ENCODE measurements around the gene PDE6A.
"Not testable (repeated sequence)": the region's sequence is repeated elsewhere in the genome, so short reads cannot be mapped to it uniquely, and the experiment has no call there.

PDE6A gene

DNA sequence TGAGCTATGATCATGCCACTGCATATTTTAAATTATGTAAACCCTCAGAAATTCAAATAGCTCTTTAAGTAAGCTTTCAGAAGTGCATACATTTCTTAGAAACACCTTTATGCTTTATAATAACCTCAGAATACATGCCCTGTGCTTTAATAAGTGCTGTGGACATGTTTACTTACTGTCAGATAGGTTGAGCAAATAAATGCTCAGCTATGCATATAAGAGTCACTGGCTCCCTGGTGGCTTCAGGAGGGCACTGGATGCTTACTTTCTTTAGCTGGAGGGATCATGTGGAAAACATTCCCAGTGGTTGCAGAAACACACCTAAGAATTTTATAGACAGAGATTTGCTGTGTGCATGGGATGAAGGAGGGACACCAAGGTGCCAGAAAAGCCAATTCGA, 74.4 kb downstream of the PDE6A start:
- H3K9me3 ChIP-seq (ENCODE audit: control insufficient read depth, low read length): no peaks in the 10 kb centered on the region
- no peak overlapping the region for H3K4me3 ChIP-seq (ENCODE audit: insufficient read depth, low read depth, low read length)
- H3K4me1 ChIP-seq (ENCODE audit: control insufficient read depth, insufficient read depth, low read length): no peaks in the 10 kb centered on the region
- H3K36me3 ChIP-seq (ENCODE audit: control insufficient read depth, insufficient read depth, low read length): no peaks in the 10 kb centered on the region
- no peaks in the 10 kb centered on the region for H3K27me3 ChIP-seq (ENCODE audit: control insufficient read depth, insufficient read depth, low read length, poor library complexity, severe bottlenecking)
- no peak overlapping the region for H3K27ac ChIP-seq (ENCODE audit: insufficient read depth, low read depth, low read length, poor library complexity, severe bottlenecking)
- 77 to 100% methylated on average over 1 of the region's 1 CpG for WGBS, 2 experiments

DNA sequence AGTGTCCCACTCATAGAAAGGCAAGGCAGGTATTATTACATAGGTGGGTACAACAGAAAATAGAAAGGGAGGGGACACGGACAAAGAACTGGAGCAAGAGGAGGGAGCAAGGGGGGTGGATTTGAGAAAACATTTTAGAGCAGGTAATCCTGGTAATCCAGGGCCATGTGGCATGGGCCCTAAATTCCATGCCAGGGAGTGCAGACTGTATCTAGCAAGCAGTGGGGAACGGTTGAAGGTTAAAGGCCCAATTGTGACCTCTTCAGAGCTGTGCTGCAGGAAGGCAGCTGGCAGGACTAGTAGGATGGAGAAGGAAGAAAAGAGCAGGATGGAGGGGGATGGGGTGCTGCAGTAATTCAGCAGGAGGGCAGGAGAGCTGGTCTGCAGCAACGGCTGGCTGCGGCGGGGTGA, 75.2 kb downstream of the PDE6A start:
- no peaks in the 10 kb centered on the region for H3K27me3 ChIP-seq (ENCODE audit: control insufficient read depth, insufficient read depth, low read length, poor library complexity, severe bottlenecking)
- H3K36me3 ChIP-seq (ENCODE audit: control insufficient read depth, insufficient read depth, low read length): no peaks in the 10 kb centered on the region
- no peaks in the 10 kb centered on the region for H3K4me1 ChIP-seq (ENCODE audit: control insufficient read depth, insufficient read depth, low read length)
- H3K27ac ChIP-seq (ENCODE audit: insufficient read depth, low read depth, low read length, poor library complexity, severe bottlenecking): no peak overlapping the region
- H3K4me3 ChIP-seq (ENCODE audit: insufficient read depth, low read depth, low read length): no peak overlapping the region
- H3K9me3 ChIP-seq (ENCODE audit: control insufficient read depth, low read length): no peaks in the 10 kb centered on the region
- WGBS, 2 experiments: 58 to 69% methylated on average over 5 of the region's 5 CpGs

DNA sequence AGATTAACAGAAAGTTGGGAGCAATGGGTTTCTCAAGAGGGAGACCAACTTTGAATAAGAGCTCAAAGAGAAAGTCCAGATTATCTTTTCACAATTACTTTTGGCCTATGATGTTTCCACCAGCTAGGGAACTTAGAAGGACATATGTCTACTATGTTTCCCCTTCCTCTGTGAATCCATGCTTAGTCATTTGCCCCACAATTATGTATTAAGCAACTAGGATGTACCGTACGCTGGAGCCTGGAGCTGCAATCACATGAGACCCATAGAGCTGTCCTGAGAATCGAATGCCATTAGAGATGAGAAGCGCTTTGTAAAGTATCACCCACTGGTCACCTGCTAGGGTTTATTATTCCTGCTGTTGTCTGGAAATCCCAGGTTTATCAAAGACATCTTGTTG, 78.8 kb downstream of the PDE6A start:
- no peak overlapping the region for H3K27ac ChIP-seq (ENCODE audit: insufficient read depth, low read depth, low read length, poor library complexity, severe bottlenecking)
- no peaks in the 10 kb centered on the region for H3K4me1 ChIP-seq (ENCODE audit: control insufficient read depth, insufficient read depth, low read length)
- no peak overlapping the region for H3K4me3 ChIP-seq (ENCODE audit: insufficient read depth, low read depth, low read length)
- no peaks in the 10 kb centered on the region for H3K9me3 ChIP-seq (ENCODE audit: control insufficient read depth, low read length)
- WGBS, 2 experiments: 96 to 98% methylated on average over 4 of the region's 4 CpGs
- no peaks in the 10 kb centered on the region for H3K27me3 ChIP-seq (ENCODE audit: control insufficient read depth, insufficient read depth, low read length, poor library complexity, severe bottlenecking)
- H3K36me3 ChIP-seq (ENCODE audit: control insufficient read depth, insufficient read depth, low read length): no peaks in the 10 kb centered on the region

DNA sequence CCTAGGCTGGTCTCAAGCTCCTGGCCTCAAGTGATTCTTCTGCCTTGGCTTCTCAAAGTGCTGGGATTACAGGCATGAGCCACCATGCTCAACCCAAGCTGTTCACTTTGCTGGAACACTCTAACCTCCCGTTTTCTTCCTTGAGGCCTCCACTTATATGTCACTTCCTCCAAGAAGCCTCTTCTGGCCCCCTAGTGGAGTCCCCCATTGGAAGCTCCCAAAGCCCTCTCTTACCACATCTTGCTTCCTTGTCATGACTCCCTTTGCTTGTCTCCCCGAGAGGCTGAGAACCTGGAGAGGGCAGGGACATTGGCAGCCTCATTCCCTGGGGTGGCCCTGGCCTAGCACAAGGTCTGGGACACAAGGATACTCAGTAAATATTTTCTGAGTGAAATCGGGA, 80.8 kb downstream of the PDE6A start:
- no peak overlapping the region for H3K27ac ChIP-seq (ENCODE audit: insufficient read depth, low read depth, low read length, poor library complexity, severe bottlenecking)
- 91 to 93% methylated on average over 3 of the region's 3 CpGs for WGBS, 2 experiments
- H3K9me3 ChIP-seq (ENCODE audit: control insufficient read depth, low read length): no peaks in the 10 kb centered on the region
- no peaks in the 10 kb centered on the region for H3K36me3 ChIP-seq (ENCODE audit: control insufficient read depth, insufficient read depth, low read length)
- H3K4me3 ChIP-seq (ENCODE audit: insufficient read depth, low read depth, low read length): no peak overlapping the region
- no peaks in the 10 kb centered on the region for H3K27me3 ChIP-seq (ENCODE audit: control insufficient read depth, insufficient read depth, low read length, poor library complexity, severe bottlenecking)
- H3K4me1 ChIP-seq (ENCODE audit: control insufficient read depth, insufficient read depth, low read length): no peaks in the 10 kb centered on the region

DNA sequence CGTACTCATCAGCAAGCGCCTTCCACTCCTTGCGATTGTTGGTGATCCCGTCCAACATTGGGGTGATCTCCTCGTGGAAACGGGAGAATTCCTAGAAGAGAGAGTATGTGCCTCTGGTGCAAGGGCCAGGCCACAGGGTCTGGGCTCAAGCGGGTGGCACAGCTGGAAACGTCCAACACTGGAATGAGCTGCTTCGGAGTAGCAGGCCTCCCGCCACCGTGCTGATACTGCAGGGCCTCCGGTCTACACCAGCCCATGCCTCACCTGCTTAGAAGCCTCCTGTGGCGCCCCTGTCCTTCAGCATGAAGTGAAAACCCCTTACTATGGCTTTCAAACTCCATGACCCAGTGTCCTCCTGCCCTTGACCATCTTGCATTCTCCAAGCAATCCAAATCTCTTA, 81.4 kb downstream of the PDE6A start:
- no peaks in the 10 kb centered on the region for H3K4me1 ChIP-seq (ENCODE audit: control insufficient read depth, insufficient read depth, low read length)
- no peak overlapping the region for H3K27ac ChIP-seq (ENCODE audit: insufficient read depth, low read depth, low read length, poor library complexity, severe bottlenecking)
- 95 to 96% methylated on average over 13 of the region's 13 CpGs for WGBS, 2 experiments
- H3K36me3 ChIP-seq (ENCODE audit: control insufficient read depth, insufficient read depth, low read length): no peaks in the 10 kb centered on the region
- H3K9me3 ChIP-seq (ENCODE audit: control insufficient read depth, low read length): no peaks in the 10 kb centered on the region
- no peak overlapping the region for H3K4me3 ChIP-seq (ENCODE audit: insufficient read depth, low read depth, low read length)
- no peaks in the 10 kb centered on the region for H3K27me3 ChIP-seq (ENCODE audit: control insufficient read depth, insufficient read depth, low read length, poor library complexity, severe bottlenecking)

DNA sequence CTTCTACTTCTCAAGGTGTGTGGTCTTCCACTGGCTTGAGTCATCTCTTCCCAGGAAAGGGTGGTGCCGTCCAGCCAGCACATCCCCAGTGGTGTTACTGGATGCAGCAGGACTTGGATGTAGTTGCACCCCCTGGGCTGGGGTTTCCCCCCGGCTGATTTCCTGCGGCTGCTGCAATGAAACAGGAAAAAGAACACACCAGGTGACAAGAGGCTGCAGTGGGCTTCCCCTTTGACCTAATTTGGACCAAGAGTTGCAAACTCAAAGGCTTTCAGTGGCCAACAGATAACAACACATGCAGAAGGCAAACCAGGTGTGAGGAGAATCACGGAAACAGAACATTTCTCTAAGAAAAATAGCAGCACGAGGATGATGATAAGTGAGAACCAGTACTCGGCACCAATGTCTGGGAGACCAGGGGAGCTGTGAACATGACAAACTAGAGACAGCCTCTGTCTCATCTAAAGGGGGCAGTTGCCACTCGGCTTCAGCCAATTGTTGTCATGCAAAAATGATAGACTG, 83.7 kb downstream of the PDE6A start:
- WGBS, 2 experiments: 55 to 57% methylated on average over 7 of the region's 7 CpGs
- H3K27ac ChIP-seq (ENCODE audit: insufficient read depth, low read depth, low read length, poor library complexity, severe bottlenecking): no peak overlapping the region
- H3K4me1 ChIP-seq (ENCODE audit: control insufficient read depth, insufficient read depth, low read length): no peaks in the 10 kb centered on the region
- no peaks in the 10 kb centered on the region for H3K27me3 ChIP-seq (ENCODE audit: control insufficient read depth, insufficient read depth, low read length, poor library complexity, severe bottlenecking)
- no peaks in the 10 kb centered on the region for H3K36me3 ChIP-seq (ENCODE audit: control insufficient read depth, insufficient read depth, low read length)
- no peaks in the 10 kb centered on the region for H3K9me3 ChIP-seq (ENCODE audit: control insufficient read depth, low read length)
- H3K4me3 ChIP-seq (ENCODE audit: insufficient read depth, low read depth, low read length): no peak overlapping the region

DNA sequence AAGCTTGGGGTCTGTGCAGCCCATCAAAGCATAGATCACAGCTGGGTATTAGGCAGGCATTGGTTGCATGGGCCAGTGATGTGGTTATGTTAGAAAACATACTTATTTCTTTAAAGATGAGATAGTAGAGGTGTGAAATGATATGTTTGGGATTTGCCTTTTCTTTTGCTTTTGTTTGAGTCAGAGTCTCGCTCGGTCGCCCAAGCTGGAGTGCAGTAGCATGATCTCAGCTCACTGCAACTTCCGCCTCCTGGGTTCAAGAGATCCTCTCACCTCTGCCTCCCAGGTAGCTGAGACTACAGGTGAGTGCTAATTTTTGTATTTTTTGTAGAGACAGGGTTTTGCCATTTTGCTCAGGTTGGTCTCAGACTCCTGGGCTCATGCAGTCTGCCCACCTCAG, 84.8 kb downstream of the PDE6A start:
- H3K9me3 ChIP-seq (ENCODE audit: control insufficient read depth, low read length): no peaks in the 10 kb centered on the region
- no peaks in the 10 kb centered on the region for H3K4me1 ChIP-seq (ENCODE audit: control insufficient read depth, insufficient read depth, low read length)
- WGBS, 2 experiments: 98 to 100% methylated on average over 4 of the region's 4 CpGs
- H3K27me3 ChIP-seq (ENCODE audit: control insufficient read depth, insufficient read depth, low read length, poor library complexity, severe bottlenecking): no peaks in the 10 kb centered on the region
- H3K36me3 ChIP-seq (ENCODE audit: control insufficient read depth, insufficient read depth, low read length): no peaks in the 10 kb centered on the region
- H3K4me3 ChIP-seq (ENCODE audit: insufficient read depth, low read depth, low read length): no peak overlapping the region
- no peak overlapping the region for H3K27ac ChIP-seq (ENCODE audit: insufficient read depth, low read depth, low read length, poor library complexity, severe bottlenecking)

DNA sequence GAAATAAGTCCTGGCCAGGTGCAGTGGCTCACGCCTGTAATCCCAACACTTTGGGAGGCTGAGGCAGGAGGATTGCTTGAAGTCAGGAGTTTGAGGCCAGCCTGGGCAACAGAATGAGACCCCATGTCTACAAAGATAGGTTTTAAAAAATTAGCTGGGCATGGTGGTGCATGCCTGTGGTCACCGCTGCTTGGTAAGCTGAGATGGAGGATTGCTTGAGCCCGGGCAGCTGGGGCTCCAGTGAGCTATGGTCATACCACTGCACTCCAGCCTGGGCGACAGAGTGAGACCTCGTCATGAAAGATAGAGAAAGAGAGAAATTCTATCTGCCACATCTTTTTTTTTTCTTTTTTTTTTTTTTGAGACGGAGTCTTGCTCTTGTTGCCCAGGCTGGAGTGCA, 86.1 kb downstream of the PDE6A start:
- 90 to 93% methylated on average over 6 of the region's 6 CpGs for WGBS, 2 experiments
- H3K27me3 ChIP-seq (ENCODE audit: control insufficient read depth, insufficient read depth, low read length, poor library complexity, severe bottlenecking); H3K4me3 ChIP-seq (ENCODE audit: insufficient read depth, low read depth, low read length); H3K36me3 ChIP-seq (ENCODE audit: control insufficient read depth, insufficient read depth, low read length); H3K4me1 ChIP-seq (ENCODE audit: control insufficient read depth, insufficient read depth, low read length); H3K9me3 ChIP-seq (ENCODE audit: control insufficient read depth, low read length); H3K27ac ChIP-seq (ENCODE audit: insufficient read depth, low read depth, low read length, poor library complexity, severe bottlenecking): not testable (repeated sequence)

DNA sequence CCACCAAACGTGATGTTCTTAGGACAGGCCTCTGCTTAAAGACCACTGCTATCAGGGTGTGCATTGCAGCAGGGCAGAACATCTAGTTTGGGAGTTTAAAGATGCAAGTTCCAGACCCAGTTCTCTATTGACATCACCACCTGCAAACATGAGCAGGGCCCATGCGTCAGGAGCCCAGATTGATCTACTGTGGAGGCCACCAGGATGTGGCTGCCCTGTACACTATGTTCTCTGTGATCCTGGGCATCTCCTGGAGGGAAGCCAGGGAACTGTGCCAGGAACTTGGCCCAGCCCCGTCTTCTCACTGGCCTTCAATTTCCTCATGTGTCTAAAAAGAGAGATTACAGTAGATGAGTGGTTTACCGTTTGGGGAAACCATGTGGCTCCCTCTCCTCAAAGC, 87.1 kb downstream of the PDE6A start:
- WGBS, 2 experiments: 92 to 95% methylated on average over 3 of the region's 4 CpGs
- H3K4me1 ChIP-seq (ENCODE audit: control insufficient read depth, insufficient read depth, low read length): no peaks in the 10 kb centered on the region
- no peaks in the 10 kb centered on the region for H3K27me3 ChIP-seq (ENCODE audit: control insufficient read depth, insufficient read depth, low read length, poor library complexity, severe bottlenecking)
- H3K9me3 ChIP-seq (ENCODE audit: control insufficient read depth, low read length): no peaks in the 10 kb centered on the region
- H3K27ac ChIP-seq (ENCODE audit: insufficient read depth, low read depth, low read length, poor library complexity, severe bottlenecking): no peak overlapping the region
- no peaks in the 10 kb centered on the region for H3K36me3 ChIP-seq (ENCODE audit: control insufficient read depth, insufficient read depth, low read length)
- H3K4me3 ChIP-seq (ENCODE audit: insufficient read depth, low read depth, low read length): no peak overlapping the region

DNA sequence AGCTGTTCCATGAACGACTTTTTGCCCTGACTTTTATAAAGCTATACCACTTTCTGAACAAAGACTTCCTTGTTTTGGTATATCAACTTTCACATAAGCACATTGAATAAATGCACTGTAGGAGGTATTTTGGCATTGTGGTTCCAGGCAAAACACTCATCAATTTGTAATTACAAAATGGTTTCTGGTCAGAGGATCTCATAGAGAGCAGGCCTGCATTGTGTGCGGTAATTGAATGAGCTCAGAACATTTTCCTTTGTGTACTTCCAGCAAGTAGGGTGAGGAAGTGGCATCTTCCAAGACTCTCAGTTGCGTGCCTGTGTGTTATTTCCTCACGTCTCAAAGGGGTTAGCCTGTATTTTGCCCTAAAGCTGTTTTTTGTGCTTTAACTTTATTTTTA, 89.2 kb downstream of the PDE6A start:
- Histone ChIP-seq H3K4me1 (ENCODE audit: control insufficient read depth, insufficient read depth, low read length) (no peaks in the 10 kb centered on the region), H3K27me3 (ENCODE audit: control insufficient read depth, insufficient read depth, low read length, poor library complexity, severe bottlenecking) (no peaks in the 10 kb centered on the region), H3K27ac (ENCODE audit: insufficient read depth, low read depth, low read length, poor library complexity, severe bottlenecking) (no peak overlapping the region), H3K4me3 (ENCODE audit: insufficient read depth, low read depth, low read length) (no peak overlapping the region), H3K9me3 (ENCODE audit: control insufficient read depth, low read length) (no peaks in the 10 kb centered on the region), H3K36me3 (ENCODE audit: control insufficient read depth, insufficient read depth, low read length) (no peaks in the 10 kb centered on the region)
- WGBS, 2 experiments: 90 to 93% methylated on average over 4 of the region's 4 CpGs

DNA sequence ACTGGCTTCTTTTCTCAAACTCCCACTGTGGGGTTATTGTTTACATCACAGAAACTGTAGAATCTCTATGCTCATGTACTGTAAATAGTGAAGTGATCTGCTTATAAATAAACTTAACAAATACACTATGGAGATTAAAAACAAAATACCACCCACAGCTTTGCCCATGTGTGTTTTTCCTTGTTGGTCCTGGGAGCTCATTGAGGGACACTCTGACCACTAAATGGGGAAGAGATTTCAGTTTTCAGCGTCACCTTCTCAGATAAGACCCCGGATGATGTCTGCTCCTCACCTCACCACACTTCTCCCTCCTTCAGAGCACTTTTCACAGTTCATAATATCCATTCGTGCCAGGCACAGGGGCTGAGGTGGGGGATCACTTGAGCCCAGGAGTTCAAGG, 89.7 kb downstream of the PDE6A start:
- Histone ChIP-seq H3K27me3 (ENCODE audit: control insufficient read depth, insufficient read depth, low read length, poor library complexity, severe bottlenecking) (no peaks in the 10 kb centered on the region), H3K4me1 (ENCODE audit: control insufficient read depth, insufficient read depth, low read length) (no peaks in the 10 kb centered on the region), H3K4me3 (ENCODE audit: insufficient read depth, low read depth, low read length) (no peak overlapping the region), H3K9me3 (ENCODE audit: control insufficient read depth, low read length) (no peaks in the 10 kb centered on the region), H3K27ac (ENCODE audit: insufficient read depth, low read depth, low read length, poor library complexity, severe bottlenecking) (no peak overlapping the region), H3K36me3 (ENCODE audit: control insufficient read depth, insufficient read depth, low read length) (no peaks in the 10 kb centered on the region)
- WGBS, 2 experiments: 86 to 89% methylated on average over 3 of the region's 3 CpGs
